ENCODE data around the gene WIF1. TPM values are rescaled to one million over a fixed set of nuclear protein-coding genes. Genes with fewer than 3 reads are reported as not detected.

Gene WIF1
- total RNA-seq, 1 donor from 2014 or later: not detected

GRCh38 chr12:65055859-65056258 lies 65.2 kb downstream of the WIF1 start:
- FAIRE-seq (no peak), DNase-seq (ENCODE audit: low read depth) (no peak)
- H3K4me3 ChIP-seq (ENCODE audit: low read depth, low read length): no peak overlapping the region
- H3K27me3 ChIP-seq (ENCODE audit: control insufficient read depth, insufficient read depth, low read length): no peaks in the 10 kb centered on the region
- no peak for TF ChIP-seq CTCF (IDR thresholded peaks at IDR 0.05; ENCODE audit: insufficient read depth, low read length, severe bottlenecking)
- no peaks in the 10 kb centered on the region for H3K36me3 ChIP-seq (ENCODE audit: control insufficient read depth, insufficient read depth, low read length)

GRCh38 chr12:65051218-65051617 lies 69.9 kb downstream of the WIF1 start:
- Histone ChIP-seq H3K36me3 (ENCODE audit: control insufficient read depth, insufficient read depth, low read length) (no peaks in the 10 kb centered on the region), H3K4me3 (ENCODE audit: low read depth, low read length) (no peak overlapping the region), H3K27me3 (ENCODE audit: control insufficient read depth, insufficient read depth, low read length) (no peaks in the 10 kb centered on the region)
- FAIRE-seq (no peak), DNase-seq (ENCODE audit: low read depth) (no peak)
- TF ChIP-seq CTCF (IDR thresholded peaks at IDR 0.05; ENCODE audit: insufficient read depth, low read length, severe bottlenecking): no peak

GRCh38 chr12:65045269-65045668 lies 75.8 kb downstream of the WIF1 start:
- FAIRE-seq (no peak), DNase-seq (ENCODE audit: low read depth) (no peak)
- Histone ChIP-seq H3K36me3 (ENCODE audit: control insufficient read depth, insufficient read depth, low read length) (no peaks in the 10 kb centered on the region), H3K4me3 (ENCODE audit: low read depth, low read length) (no peak overlapping the region), H3K27me3 (ENCODE audit: control insufficient read depth, insufficient read depth, low read length) (no peaks in the 10 kb centered on the region)
- no peak for TF ChIP-seq CTCF (IDR thresholded peaks at IDR 0.05; ENCODE audit: insufficient read depth, low read length, severe bottlenecking)

GRCh38 chr12:65039301-65039700 lies 81.8 kb downstream of the WIF1 start:
- no peaks in the 10 kb centered on the region for H3K36me3 ChIP-seq (ENCODE audit: control insufficient read depth, insufficient read depth, low read length)
- DNase-seq (ENCODE audit: low read depth) (no peak), FAIRE-seq (no peak)
- no peak for TF ChIP-seq CTCF (IDR thresholded peaks at IDR 0.05; ENCODE audit: insufficient read depth, low read length, severe bottlenecking)
- no peak overlapping the region for H3K4me3 ChIP-seq (ENCODE audit: low read depth, low read length)
- no peaks in the 10 kb centered on the region for H3K27me3 ChIP-seq (ENCODE audit: control insufficient read depth, insufficient read depth, low read length)

- TF ChIP-seq CTCF (IDR thresholded peaks at IDR 0.05; ENCODE audit: insufficient read depth, low read length, severe bottlenecking): no peak
- Histone ChIP-seq H3K36me3 (ENCODE audit: control insufficient read depth, insufficient read depth, low read length) (no peaks in the 10 kb centered on the region), H3K4me3 (ENCODE audit: low read depth, low read length) (no peak overlapping the region), H3K27me3 (ENCODE audit: control insufficient read depth, insufficient read depth, low read length) (no peaks in the 10 kb centered on the region)
- DNase-seq (ENCODE audit: low read depth) (no peak), FAIRE-seq (no peak)
Observed at GRCh38 chr12:65025136-65025535, 96.0 kb downstream of the WIF1 start.

GRCh38 chr12:65023485-65023884 lies 97.6 kb downstream of the WIF1 start:
- no peak for TF ChIP-seq CTCF (IDR thresholded peaks at IDR 0.05; ENCODE audit: insufficient read depth, low read length, severe bottlenecking)

More at GRCh38 chr12:65023485-65023884, 97.6 kb downstream of the WIF1 start:
- no peak for DNase-seq (ENCODE audit: low read depth)
- Histone ChIP-seq H3K36me3 (ENCODE audit: control insufficient read depth, insufficient read depth, low read length) (no peaks in the 10 kb centered on the region), H3K27me3 (ENCODE audit: control insufficient read depth, insufficient read depth, low read length) (no peaks in the 10 kb centered on the region), H3K4me3 (ENCODE audit: low read depth, low read length) (no peak overlapping the region)
- no peak for FAIRE-seq
